NCI-H82 treated with DMSO at 0.1 percent for 48 hours (cell line): Measurements from ENCODE around the gene SUSD3.

ENCODE experiments used
- DNase-seq: peaks from one replicate; lab custom pipeline; 2025; ENCODE audit not compliant: unreplicated experiment; lab: John Stamatoyannopoulos, UW

Gene SUSD3

DNA sequence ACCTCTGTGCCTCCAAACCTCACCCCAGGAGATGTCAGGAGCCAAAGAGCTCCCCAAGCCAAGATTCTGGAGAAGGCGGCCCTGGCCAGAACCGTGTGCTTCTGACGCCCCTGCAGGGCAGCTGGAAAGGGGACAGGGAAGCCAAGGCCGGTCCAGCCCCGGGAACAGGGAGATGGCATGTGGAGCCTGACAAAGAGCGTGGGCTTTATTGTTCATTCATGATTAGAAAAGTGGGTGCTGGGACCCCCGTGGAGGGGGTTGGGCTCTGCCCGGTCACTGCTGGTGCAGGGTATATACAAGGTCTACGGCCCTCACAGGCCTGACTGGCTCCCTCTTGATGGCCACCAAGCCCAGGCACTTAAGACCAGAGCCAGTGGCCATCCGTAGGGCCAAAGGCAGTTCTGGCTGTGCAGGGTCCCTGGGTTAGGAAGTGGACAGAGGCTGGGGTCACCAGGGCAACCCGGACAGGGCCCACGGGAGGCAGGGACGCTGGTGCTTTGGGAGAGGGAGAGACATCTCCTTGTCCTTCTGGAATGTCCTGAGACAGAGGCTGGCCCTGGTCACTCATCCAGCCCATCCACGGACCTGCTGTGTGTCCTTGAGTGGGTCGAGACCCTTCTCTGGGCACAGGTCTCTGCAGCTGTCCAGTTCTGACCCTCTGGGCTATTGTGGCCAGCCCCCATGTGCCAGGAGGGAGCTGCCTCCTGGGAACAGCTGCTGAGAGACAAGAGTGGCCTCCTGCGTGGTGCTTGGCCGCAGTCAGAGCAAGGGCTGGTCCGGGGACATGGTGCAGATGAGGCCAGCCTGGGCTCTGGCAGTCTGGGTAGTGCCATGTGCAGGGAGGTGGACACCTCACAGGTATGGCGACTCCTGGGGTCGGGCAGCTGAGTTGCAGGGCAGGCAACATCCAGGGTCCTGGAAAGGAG, 63.1 kb downstream of the SUSD3 start:
- no peak for DNase-seq

DNA sequence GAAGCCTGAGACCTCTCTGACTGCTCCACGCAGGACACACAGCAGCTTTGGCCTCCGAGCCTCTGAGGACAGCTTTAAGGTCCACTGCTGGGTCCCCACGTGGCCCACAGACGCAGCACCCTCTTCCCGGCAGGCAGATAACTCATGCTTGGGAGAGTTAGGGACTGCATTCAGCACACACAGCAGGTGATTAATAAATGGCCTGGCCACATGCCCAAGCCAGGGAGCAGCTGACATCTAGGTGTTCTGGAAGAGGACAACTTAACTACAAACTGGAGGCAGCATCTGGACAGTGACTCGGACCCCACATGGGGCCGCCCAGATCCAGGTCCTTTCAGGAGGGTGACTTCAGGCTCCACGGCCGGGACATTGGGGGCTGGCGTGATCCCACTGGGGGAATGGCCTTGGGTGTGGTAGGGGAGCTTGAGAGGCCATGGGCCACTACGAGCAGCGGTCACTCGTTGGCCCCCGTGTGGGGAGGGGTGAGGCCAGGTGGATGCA, 64.3 kb downstream of the SUSD3 start:
- DNase-seq, result no peak

DNA sequence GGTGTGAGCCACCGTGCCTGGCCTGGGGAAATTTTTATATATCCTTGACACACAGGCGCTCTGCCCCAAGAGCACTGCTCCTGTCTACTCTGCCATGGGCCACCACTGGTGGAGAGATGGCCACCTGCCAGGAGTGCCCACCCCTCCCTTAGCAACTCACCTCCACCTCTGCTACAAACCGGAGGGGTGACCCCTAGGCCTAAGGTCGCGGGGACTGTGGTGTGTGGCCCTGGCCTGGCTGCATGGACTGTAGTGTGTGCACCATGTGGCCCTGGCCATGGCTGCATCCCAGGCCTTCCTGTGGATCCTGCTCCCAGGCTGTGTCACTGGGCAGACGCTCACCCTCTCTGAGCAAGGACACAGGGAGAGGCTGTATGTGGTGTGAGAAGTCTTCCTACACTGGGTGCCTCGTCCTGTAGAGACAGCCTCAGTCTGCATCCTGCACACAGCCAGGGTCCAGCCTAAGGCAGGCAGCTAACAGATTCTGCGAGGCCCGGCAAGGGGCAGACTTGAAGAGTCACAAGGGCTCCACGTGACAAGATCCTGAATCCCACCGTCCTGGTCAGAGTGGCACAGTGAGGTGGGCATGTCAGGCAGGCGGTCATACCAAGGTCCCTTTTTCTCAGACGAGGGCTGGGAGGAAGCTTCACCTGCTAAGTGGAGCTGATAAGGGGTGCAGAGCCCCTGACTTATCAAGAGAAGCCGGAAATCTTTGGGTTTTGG, 65.2 kb downstream of the SUSD3 start:
- DNase-seq, result no peak

DNA sequence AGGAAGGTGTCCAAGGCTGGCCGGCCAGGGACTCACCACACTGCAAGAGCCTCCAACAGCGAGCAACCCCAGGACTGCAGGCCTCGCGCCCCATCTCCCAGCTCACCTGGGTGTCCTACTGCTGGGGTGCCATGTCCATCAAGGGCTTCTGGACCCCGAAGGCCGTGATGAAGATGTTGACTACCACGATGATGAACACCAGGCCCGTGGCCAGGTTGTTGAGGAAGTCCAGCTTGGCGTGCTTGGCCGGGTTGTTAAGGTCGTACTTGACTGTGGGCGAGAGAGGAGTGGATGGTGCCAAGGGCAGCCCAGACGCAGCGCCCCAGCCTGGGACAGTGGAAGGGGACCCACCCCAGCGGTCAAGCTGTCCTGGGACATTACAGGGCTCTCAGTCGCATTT, 66.3 kb downstream of the SUSD3 start:
- DNase-seq, result no peak

DNA sequence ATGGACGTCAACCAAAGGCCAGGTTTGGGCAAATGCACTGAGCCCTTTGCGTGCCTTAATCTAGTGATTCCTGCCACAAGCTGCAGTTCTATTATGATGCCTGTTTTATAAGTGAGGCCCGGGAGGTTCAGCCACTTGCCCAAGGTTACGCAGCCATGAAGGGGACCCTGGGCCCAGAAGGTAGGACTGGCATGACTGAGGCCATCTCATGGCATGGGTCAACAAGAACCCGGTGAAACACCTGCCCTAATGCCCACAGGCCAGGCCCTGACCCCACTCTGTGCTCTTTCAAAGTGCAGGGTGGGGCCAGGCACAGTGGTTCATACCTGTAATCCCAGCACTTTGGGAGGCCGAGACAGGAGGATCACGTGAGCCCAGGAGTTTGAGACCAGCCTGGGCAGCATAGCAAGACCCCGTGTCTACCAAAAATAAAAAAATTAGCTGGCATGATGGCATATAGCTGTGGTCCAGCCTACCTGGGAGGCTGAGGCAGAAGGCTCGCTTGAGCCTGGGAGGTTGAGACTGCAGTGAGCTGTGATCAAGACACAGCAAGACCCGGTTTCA, 66.9 kb downstream of the SUSD3 start:
- DNase-seq, result no peak

DNA sequence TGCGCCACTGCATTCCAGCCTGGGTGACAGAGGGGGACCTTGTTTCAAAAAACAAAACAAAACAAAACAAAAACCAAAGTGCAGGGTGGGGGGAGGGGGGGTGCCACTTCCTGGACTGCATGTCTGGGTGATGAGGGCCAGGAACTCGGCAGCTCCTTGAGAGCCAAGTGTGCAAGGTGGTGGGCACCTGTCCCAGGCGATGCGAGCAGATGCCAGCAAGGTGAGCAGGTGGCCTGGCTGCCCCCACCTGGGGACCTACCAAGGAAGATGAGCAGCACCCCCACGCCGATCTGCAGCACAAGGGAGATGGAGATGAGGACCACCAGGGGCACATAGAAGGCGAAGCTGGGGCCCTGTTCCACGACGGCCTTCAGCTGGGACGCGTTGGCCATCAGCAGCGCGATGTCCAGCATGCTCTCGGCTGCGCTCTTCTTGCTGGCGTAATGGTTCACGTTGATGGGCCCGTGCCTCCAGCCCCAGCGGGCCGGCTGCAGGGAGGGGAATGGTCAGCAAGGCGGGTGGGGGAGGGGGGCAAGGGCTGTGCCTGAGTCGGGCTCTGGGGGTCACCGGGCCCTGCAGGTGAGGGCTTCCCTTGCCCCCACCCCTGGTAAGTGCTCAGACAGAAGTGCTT, 67.8 kb downstream of the SUSD3 start:
- DNase-seq, result no peak

DNA sequence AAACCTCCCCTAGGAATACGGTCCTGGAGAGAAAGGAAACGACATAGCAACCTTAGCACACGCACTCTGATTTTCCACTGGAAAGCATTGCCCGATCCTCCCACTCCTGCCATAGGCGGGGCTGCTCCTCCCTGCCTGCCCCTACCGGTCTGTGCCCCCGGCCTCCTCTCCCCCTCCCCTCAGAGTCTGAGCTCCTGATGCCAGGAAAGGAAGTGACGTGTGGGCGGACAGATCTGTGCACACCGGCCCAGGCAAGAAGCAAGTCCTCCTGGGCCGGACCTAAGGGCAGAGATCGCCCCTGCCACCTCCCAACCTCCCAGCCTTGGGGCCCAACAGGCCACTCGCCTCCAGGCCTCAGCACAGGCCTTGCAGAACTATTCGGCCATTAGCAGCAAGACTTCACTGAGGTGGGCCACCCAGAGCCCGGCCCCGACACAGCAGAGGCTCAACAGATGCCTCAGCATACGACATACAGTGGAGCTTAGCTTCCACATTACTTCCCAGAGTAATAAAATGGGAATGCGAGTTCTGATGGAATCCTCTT, 68.4 kb downstream of the SUSD3 start:
- DNase-seq, result no peak

DNA sequence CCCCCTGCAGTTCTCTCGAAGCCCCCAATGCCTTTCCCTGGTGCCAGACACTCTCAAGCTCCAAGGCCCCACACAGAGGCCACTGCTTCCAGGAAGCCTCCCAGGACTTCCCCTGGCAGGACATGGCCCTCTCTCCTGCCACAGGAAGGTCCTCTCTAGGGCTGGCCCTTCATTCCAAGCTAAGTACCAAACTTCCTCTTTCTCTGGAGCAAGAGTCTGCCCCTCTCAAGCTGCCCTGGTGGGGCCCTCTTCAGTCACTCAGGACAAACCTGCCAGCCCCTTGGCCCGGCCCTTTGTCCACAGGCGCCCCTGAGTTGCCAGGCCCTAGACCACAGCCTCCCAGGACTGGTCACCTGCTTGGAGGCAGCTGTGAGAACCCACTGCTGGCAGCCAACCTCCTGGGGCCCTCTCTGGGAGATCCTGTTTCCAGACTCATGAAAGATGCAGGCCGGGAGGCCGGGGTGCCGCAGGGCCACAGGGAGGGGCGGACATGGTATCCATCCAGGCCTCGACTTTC, 69.0 kb downstream of the SUSD3 start:
- DNase-seq, result no peak

DNA sequence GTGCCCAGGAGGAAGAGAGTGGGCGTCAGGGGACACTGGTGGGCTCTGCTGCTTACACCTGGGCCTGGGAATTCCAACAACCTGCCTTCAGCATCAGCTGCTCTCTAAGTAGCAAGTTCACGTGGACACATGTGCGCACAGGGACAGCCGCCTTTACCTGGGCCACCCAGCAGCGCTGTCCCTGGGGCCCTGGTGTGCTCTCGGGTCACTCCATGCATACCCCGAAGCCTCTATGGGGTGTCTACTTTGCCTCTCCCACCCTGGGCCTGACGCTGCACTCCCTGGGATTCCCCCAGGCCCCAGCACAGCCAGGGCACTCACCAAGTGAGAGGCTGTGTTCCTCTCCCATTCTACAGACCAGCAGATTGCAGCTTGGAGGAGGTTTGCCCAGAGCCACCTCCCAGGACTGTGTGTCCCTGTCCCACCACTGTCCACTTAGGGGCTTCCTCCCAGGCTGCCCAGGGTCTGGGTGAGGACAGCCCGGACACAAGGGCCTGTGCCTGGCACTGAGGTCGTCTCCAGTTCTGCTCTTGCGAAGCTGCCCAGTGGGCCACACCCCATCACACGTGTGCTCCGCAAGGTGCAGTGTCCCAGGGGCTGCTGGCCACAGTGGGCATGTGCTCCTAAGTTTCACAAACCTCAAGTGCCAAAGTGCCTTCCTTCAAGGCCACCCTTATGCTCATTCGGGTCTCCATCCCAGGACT, 69.7 kb downstream of the SUSD3 start:
- no peak for DNase-seq

DNA sequence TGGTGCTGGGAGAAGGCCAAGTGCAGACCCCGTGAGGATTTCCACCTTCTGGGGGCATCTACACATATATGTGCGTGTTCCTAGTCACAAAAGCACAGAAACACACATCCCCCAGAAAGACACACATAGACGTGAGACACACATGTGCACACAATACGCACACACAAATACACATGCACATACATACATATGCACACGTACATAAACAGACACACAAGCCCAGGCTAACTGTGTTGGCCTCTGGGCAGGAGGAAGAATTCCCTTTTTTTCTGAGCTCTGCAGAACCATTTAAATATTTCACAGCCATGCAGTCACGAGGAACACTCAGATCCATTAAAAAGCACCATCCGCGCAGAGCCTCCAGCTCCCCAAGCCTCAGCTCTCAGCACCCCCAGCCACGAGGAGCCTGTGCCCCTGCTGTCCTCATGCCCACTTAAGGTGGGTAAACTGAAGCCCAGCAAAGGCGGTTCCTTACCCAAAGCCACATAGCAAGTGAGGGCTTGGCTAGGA, 70.3 kb downstream of the SUSD3 start:
- no peak for DNase-seq

DNA sequence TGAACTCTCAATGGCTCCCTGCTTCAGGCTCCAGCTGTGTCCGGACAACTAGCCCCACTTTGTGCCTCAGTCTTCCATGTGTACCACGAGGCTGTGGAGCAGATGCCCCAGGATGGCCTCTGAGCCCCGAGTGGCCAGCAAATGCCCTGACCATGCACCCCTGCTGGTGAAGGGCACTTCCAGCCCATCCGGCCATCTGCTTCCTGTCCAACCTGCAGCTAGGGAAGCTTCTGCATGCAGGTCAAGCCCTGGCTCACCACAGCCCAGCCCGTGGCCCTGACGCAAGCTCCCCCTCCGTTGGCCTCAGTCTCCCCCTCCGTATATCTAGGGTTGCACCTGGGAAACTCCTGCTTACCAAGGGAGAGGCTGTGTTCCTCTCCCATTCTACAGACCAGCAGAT, 70.8 kb downstream of the SUSD3 start:
- no peak for DNase-seq

DNA sequence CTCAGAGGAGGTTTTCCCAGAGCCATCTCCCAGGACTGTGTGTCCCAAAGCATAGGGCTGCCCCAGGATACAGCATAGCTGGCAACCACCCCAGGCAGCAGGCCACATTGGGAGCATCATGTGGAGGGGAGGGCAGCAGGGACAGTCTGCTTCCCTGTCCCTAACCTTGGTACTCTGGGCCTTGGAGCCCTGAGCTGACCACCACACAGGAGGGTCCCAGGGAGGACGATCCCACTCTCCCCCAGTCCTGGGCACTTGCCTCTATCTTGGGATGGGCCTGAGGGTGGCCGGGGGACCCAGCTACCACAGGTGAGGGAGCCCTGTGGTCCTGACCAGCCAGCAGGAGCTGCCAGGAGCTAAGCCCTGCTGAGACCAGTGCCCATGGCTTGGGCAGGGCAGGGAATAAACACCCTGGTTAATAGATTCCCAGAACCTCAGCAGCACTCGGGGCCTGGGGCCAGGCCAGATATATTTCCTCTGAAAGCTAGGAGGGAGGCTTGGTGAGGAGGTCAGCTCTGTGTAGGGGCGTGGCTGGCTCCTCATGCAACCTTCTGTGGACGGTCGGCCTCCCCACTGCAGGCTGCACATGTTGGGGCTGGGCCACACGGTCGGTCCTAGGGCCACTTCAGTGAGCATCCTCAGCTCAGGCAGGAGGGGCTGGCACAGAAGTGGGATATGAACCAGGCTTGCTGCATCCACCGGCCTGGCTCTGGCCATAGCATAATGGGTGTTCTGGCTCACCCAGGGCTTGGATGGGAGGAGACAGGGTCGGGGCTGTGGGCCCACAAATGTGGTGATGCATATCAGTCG, 71.4 kb downstream of the SUSD3 start:
- DNase-seq, result no peak

DNA sequence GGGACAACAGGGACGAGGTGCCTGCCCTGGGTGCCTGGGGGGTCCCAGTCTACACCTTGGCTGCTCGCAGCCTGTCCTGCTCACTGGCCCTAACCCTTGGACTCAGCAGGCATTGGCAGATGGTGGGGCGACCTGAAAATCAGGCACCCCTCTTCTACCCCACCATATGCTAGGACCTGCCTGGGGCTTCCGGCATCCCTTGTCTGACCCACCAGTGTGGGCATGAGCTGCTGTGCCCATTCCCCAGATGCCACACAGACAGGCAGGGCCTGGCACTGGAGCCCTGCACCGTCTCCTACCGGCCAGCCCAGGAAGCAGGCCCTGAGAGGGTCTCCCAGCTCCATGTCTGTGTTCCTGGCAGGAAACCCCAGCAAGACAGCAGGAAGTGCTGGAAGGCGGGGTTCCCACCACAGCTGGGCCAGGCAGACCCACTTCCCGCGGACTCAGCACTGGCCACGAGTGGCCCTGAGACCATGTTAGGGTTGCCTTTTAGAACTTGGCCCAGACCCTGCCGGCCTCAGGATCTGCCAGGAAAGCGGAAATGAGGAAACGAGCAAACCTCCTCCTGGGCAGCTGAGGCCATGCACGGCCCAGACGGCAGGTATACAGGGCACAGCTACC, 72.5 kb downstream of the SUSD3 start:
- no peak for DNase-seq

DNA sequence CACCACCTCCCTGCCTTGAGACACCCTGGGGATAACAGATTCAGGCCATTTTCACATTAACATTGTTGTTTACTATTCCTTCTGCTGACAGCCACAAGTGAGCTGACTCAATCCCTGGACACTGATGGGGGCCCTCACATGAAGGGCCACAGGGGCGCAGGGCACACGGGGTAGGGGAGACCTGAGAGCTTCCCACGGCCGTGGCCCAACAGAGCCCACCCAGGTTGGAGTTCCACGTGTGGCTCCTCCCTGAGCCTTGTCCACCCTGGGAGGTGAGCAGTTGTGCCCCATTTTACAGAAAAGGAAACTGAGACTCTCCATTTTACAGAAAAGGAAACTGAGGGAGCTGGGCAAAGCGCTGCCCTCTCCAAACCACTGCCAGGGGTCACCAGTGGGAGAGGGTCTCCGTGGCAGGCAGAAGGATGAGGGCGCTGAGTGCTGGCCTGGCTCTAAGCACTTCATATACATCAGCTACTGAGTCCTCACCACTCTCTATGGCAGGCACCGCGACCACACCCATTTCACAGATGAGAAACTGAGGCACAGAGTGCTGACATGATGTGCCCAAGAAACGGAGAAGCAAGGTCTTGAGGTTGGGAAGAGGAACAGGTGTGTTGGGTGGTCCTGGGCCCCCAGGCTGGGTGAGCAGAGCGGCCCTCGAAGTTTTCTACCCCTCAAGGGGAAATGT, 73.2 kb downstream of the SUSD3 start:
- DNase-seq, result no peak

DNA sequence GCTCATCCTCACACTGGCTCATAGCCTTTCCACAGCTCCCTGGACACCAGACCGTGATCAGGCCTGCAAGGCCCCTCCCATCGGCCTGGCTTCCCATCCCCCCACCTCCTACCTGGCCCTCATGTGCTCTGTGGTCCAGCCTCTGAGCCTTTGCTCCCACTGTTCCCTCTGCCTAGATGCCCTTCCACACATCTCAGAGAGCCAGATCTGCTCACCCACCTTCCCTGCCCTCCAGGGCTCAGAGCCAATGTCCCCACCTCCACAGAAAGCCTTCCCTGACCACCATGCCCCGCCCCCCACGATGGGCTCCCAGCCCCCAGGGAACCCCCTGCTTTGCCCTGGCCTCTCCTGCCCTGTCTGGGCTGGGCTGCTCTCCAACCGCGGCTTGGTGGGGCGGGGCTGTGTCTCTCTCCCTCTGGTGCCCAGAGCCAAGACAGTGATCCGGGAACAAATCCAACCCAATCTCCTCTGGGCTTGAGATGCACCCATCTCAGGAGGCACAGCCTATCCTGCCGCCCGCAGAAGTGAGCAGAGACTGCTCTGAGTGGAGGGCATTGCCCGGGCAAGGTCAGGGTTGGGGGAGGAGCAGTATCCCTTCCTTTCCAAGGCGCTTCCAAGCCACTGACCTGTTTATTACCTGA, 73.9 kb downstream of the SUSD3 start:
- no peak for DNase-seq

DNA sequence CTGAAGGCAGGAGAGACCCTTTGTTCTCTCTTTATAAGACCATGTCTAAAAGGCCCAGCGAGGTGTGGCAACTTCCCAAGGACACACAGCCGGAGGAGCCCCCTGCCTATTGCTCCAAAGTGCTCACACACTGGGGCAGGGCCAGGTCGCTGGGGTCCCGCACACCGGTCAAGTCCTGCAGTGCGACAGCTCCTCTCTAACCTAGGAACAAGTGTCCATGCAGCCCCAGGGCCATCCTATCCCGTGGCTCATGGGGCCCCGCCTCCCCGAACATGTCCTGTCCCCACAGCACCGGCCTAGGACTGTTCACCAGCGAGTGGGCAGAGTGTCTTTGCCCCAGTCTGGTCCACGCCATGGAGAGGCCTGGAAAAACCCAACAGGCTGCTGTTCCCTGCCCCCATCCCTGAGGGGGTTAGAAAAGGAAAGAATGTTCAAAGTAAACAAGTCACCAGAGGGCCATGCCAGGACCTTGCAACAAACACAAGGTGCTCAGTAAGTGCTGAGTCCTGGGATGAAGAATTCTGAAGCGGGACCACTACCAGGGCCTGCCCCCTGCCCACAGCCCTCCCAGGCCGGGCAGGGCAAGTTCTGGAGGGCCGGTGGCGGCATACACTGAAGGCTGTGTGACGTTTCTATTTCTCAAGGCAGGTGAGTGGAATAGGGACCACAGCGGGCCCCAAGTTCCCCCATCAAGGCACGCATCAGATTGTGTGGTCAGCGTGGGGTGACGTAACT, 74.6 kb downstream of the SUSD3 start:
- no peak for DNase-seq

DNA sequence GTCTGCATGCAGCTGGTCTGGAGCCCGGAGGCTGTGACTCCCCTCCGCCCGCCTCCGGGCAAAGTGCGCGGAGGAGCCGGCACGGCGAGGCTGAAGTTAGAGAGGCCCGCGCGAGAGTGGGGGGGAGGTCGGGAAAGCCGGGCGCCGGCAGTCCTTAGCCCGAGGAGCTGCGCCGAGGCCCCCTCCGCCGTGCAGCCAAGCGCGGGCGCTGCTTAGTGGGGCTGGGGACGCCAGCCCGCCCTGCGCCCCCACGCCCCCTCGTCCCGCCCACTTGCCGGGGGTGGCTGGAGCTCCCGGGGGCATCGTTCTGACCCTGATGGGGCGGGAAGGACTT, 75.1 kb downstream of the SUSD3 start:
- no peak for DNase-seq
